OCI-LY7 (cell line): ENCODE results near the gene SLC17A7.

Experiments used
- CTCF ChIP-seq: fragments of 200-600 bp; sonication (generic); conservative IDR thresholded peaks from 2 replicates; pipeline ENCODE4 v1.5.1; 2014; ENCODE audit warnings: mild to moderate bottlenecking, antibody characterized with exemption, low read length, moderate library complexity, mixed read lengths
- EZH2phosphoT487 ChIP-seq: fragments of 200-600 bp; sonication (generic); IDR thresholded peaks from 2 replicates; pipeline ENCODE4 v1.6.1; 2018; ENCODE audit warnings: low read depth, borderline replicate concordance, mild to moderate bottlenecking, mixed run types, antibody characterized with exemption, low read length, moderate library complexity, mixed read lengths

DNA sequence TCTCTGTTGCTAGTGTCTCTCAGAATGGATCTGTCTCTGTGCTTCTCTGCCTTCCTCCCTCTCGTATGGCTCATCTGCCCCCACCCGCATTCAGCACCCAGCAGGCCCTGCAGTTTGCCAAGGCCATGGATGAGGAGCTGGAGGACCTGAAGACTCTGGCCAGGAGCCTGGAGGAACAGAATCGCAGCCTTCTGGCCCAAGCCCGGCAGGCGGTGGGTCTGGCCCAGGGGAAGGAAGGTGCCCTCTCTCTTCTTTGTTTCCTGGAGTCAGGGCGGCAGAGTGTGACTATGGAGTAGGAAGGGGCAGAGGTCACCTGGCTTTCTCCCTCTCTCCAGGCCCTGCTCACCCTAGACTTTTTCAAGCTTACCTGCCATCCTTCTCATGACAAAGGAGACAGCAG is 42.4 kb downstream of the SLC17A7 start:
- TF ChIP-seq CTCF (no peak), EZH2phosphoT487 (no peak)
